Endothelial cell of umbilical vein (primary cell): Measurements from ENCODE around the gene KAT6B.

Source experiments
- CTCF ChIP-seq, 2 donors: IDR thresholded peaks; 1 replicate in 1 of 2; 2 replicates in 1 of 2; pipeline ENCODE4 v1.5.1; 2011; ENCODE audit warnings: low read length in 2 of 2, mild to moderate bottlenecking in 2 of 2, moderate library complexity in 2 of 2, control low read depth in 1 of 2, inconsistent platforms in 1 of 2, low read depth in 1 of 2; ENCODE audit not compliant: insufficient read depth in 1 of 2; ENCODE audit errors: extremely low read depth in 1 of 2
- EZH2 ChIP-seq: IDR thresholded peaks from 2 replicates; pipeline ENCODE4 v1.6.1; 2012; ENCODE audit warnings: borderline replicate concordance, low read depth, mild to moderate bottlenecking, moderate library complexity, low read length, inconsistent platforms; ENCODE audit not compliant: severe bottlenecking
- JUN ChIP-seq: IDR thresholded peaks from 2 replicates; pipeline ENCODE4 v1.6.1; 2011; ENCODE audit warnings: borderline replicate concordance, low read depth; ENCODE audit not compliant: insufficient read length, insufficient read depth
- POLR2A ChIP-seq: IDR thresholded peaks from 2 replicates; pipeline ENCODE4 v1.6.1; 2012; ENCODE audit warnings: low read depth, mild to moderate bottlenecking, control low read depth, low read length

- TF ChIP-seq POLR2A (no peak), CTCF (IDR thresholded peaks at IDR 0.05; ENCODE audit: extremely low read depth in 1 of 2, insufficient read depth in 1 of 2, low read depth in 1 of 2, low read length in 2 of 2) (no peak), JUN (no peak), EZH2 (no peak)
Observed at GRCh38 chr10:75029420-75029819, 203.0 kb downstream of the KAT6B start.
